BLaER1 treated with 17β-estradiol and CSF1 and Interleukin-3, amounts not matched to agents 10 nM and 100 nM (cell line): ENCODE measurements around the gene BCL2A1.

ENCODE experiments used
- H3K27ac ChIP-seq, 11 experiments: shearing (Covaris generic); formaldehyde crosslinking; 2 replicates each; pipeline ENCODE4 v1.8.1; 2022
- H3K27me3 ChIP-seq, 11 experiments: shearing (Covaris generic); formaldehyde crosslinking; 2 replicates each; pipeline ENCODE4 v1.8.1; 2022
- H3K36me3 ChIP-seq, 11 experiments: shearing (Covaris generic); formaldehyde crosslinking; 2 replicates each; pipeline ENCODE4 v1.8.1; 2022
- H3K4me1 ChIP-seq, 10 experiments: shearing (Covaris generic); formaldehyde crosslinking; 2 replicates each; pipeline ENCODE4 v1.8.1; 2022
- H3K4me2 ChIP-seq, 11 experiments: shearing (Covaris generic); formaldehyde crosslinking; 2 replicates each; pipeline ENCODE4 v1.8.1; 2022
- H3K4me3 ChIP-seq, 10 experiments: shearing (Covaris generic); formaldehyde crosslinking; 2 replicates each; pipeline ENCODE4 v1.8.1; 2022
- H3K9ac ChIP-seq, 11 experiments: shearing (Covaris generic); formaldehyde crosslinking; 2 replicates each; pipeline ENCODE4 v1.8.1; 2022
- H3K9me3 ChIP-seq, 11 experiments: shearing (Covaris generic); formaldehyde crosslinking; replicated peaks in 1 of 11; 2 replicates each; pipeline ENCODE4 v1.8.1; 2022
- H4K20me1 ChIP-seq, 11 experiments: shearing (Covaris generic); formaldehyde crosslinking; 2 replicates each; pipeline ENCODE4 v1.8.1; 2022
- Cebpa-rat ChIP-seq, 11 experiments: shearing (Covaris generic); IDR thresholded peaks; 2 replicates each; pipeline ENCODE4 v1.8.1; 2022

The BCL2A1 gene

GRCh38 chr15:79991826-79992225 is 20.8 kb upstream of the BCL2A1 start:
- no peak for TF ChIP-seq Cebpa-rat (IDR thresholded peaks at IDR 0.05)

GRCh38 chr15:79990997-79991334 is 20.0 kb upstream of the BCL2A1 start:
- Histone ChIP-seq H3K27ac (peak overlapping the region in 1 of 11 experiments; percentile 7; a peak in 1 of 22 replicates), H3K4me2 (peak overlapping the region in 3 of 11 experiments; percentile 48 to 56 (median 51); a peak in 4 of 22 replicates)

More at GRCh38 chr15:79991826-79992225, 20.8 kb upstream of the BCL2A1 start:
- Histone ChIP-seq H3K36me3 (no peaks in the 10 kb centered on the region), H3K4me2 (no peak overlapping the region), H3K27me3 (no peaks in the 10 kb centered on the region; a peak in 1 of 22 replicates), H3K27ac (no peak overlapping the region), H3K9ac (no peak overlapping the region), H3K4me3 (no peak overlapping the region), H4K20me1 (no peaks in the 10 kb centered on the region), H3K4me1 (peaks cover 0 to 35% (median 5%) of the 10 kb centered on the region in 10 experiments; a peak in 10 of 20 replicates), H3K9me3 (no peaks in the 10 kb centered on the region)

DNA sequence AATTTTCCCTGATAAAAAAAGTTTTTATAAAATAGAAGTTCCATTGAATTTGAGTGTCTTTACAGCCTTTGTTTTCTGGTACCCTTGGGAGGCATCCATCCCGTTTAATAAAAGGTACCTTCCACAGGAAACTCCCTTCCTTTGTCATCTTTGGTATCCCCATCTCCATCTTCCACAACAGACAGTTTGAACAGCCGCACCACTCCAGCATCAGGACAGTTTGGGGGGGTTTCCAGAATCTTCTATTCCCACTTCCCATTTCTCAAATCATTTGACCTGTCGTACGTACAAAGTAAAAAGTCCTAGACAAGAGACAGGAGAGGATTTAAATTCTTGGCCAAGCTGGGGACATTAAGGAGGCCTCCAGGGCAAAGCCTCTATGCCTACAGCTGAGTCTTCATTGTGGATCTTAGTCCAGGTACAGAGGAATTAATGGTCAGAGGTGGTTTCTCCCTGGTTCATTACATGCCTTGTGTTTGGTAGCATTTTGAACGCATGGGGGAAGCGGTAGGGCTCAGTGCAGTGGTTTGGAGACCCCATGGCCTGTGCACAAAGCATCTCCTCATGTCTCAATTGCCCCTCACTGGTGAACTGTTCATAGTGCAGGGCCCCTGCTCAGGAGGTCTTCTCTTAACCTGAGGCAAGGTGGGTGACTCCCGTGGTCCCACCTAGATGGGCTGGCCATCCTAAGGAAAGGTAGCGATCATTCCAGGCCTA is 19.4 kb upstream of the BCL2A1 start:
- Histone ChIP-seq H3K36me3 (no peaks in the 10 kb centered on the region), H3K4me3 (no peak overlapping the region), H4K20me1 (no peaks in the 10 kb centered on the region), H3K27me3 (no peaks in the 10 kb centered on the region; a peak in 1 of 22 replicates), H3K9ac (no peak overlapping the region), H3K4me2 (peak overlapping the region in 4 of 11 experiments; percentile 34 to 56 (median 50); a peak in 7 of 22 replicates), H3K9me3 (no peaks in the 10 kb centered on the region), H3K4me1 (peaks cover 0 to 35% (median 5%) of the 10 kb centered on the region in 10 experiments; a peak in 10 of 20 replicates), H3K27ac (peak overlapping the region in 1 of 11 experiments; percentile 10; a peak in 2 of 22 replicates)
- no peak for TF ChIP-seq Cebpa-rat (IDR thresholded peaks at IDR 0.05)

More at GRCh38 chr15:79990997-79991334, 20.0 kb upstream of the BCL2A1 start:
- Histone ChIP-seq H3K36me3 (no peaks in the 10 kb centered on the region), H3K4me1 (peaks cover 0 to 35% (median 5%) of the 10 kb centered on the region in 10 experiments; a peak in 10 of 20 replicates), H3K9me3 (no peaks in the 10 kb centered on the region), H3K9ac (no peak overlapping the region), H4K20me1 (no peaks in the 10 kb centered on the region), H3K4me3 (no peak overlapping the region), H3K27me3 (no peaks in the 10 kb centered on the region; a peak in 1 of 22 replicates)
- no peak for TF ChIP-seq Cebpa-rat (IDR thresholded peaks at IDR 0.05)

DNA sequence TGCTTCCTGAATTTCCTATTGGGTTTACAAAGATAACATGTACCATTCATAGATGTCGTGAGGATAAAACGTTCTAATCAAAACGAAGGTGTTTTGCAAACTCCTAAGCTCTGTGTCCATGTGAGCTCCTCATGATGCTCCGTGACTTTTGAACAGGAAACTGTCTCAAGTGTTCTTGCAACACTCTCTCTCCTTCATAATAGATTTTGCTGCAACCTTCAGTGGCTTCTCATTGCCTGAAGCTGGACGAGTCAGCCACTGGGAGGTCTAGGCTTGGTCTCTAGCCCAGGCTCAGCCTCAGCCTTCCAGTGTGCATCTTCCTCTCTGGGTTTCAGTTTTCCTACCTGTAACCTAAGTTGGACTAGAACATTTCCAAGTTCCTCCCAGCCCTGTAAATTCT is 18.7 kb upstream of the BCL2A1 start:
- Histone ChIP-seq H3K4me3 (no peak overlapping the region), H3K36me3 (no peaks in the 10 kb centered on the region), H3K9ac (no peak overlapping the region), H3K9me3 (no peaks in the 10 kb centered on the region), H3K4me2 (peak overlapping the region in 6 of 11 experiments; percentile 11 to 56 (median 50); a peak in 13 of 22 replicates), H3K27ac (peak overlapping the region in 2 of 11 experiments; percentile 16 to 30; a peak in 3 of 22 replicates), H4K20me1 (no peaks in the 10 kb centered on the region), H3K4me1 (peaks cover 0 to 31% (median 5%) of the 10 kb centered on the region in 10 experiments; a peak in 10 of 20 replicates), H3K27me3 (no peaks in the 10 kb centered on the region; a peak in 1 of 22 replicates)
- peak in 2 of 11 experiments; percentile 13 to 18; a peak in 1 of 22 replicates for TF ChIP-seq Cebpa-rat (IDR thresholded peaks at IDR 0.05)

GRCh38 chr15:79989183-79989582 is 18.2 kb upstream of the BCL2A1 start:
- H3K4me1 ChIP-seq: peaks cover 0 to 26% (median 5%) of the 10 kb centered on the region in 10 experiments; a peak in 10 of 20 replicates
- TF ChIP-seq Cebpa-rat (IDR thresholded peaks at IDR 0.05): no peak
- peak overlapping the region in 6 of 11 experiments; percentile 11 to 56 (median 50); a peak in 13 of 22 replicates for H3K4me2 ChIP-seq
- no peaks in the 10 kb centered on the region; a peak in 1 of 22 replicates for H3K27me3 ChIP-seq
- no peaks in the 10 kb centered on the region for H3K9me3 ChIP-seq
- H3K36me3 ChIP-seq: no peaks in the 10 kb centered on the region
- peak overlapping the region in 2 of 11 experiments; percentile 16 to 30; a peak in 2 of 22 replicates for H3K27ac ChIP-seq
- H4K20me1 ChIP-seq: no peaks in the 10 kb centered on the region
- H3K9ac ChIP-seq: no peak overlapping the region
- H3K4me3 ChIP-seq: no peak overlapping the region

DNA sequence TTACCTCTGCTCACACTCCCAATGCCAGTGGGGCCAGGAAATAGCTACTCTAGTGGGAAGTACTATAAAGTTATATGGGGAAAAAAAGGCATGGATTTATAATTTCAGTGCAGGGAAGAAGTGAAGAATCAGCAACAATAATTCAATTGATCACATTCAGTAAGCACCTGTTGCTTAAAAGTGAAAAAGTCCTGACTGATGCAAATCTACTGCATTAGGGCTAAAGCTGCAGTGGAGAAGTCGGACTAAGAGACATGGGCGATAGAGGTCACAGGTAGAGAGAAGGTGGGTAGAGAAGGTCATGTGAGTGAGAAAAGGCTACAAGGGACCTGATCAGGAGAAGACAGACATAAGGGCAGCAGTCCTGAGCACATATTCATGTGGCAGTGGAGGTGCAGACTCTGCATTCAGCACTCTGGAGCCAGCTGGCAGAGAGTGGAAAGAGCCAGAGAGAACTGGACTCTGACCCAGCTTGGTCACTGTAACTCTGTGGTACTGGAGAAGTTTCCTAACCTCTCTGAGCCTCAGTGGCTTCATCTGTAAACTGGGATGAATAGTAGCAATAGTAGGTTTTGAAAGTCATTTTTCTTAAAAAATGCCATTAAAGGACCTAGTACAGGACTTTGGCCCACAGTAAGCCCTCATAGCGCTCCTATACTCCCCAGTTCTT is 17.6 kb upstream of the BCL2A1 start:
- H3K27ac ChIP-seq: no peak overlapping the region; a peak in 1 of 22 replicates
- peaks cover 0 to 26% (median 5%) of the 10 kb centered on the region in 10 experiments; a peak in 10 of 20 replicates for H3K4me1 ChIP-seq
- no peaks in the 10 kb centered on the region for H3K9me3 ChIP-seq
- TF ChIP-seq Cebpa-rat (IDR thresholded peaks at IDR 0.05): no peak
- H3K4me3 ChIP-seq: no peak overlapping the region
- peak overlapping the region in 4 of 11 experiments; percentile 34 to 56 (median 50); a peak in 5 of 22 replicates for H3K4me2 ChIP-seq
- no peaks in the 10 kb centered on the region for H3K36me3 ChIP-seq
- H3K27me3 ChIP-seq: peaks cover 0 to 4% (median 0%) of the 10 kb centered on the region in 11 experiments; a peak in 1 of 22 replicates
- H4K20me1 ChIP-seq: no peaks in the 10 kb centered on the region
- no peak overlapping the region for H3K9ac ChIP-seq

GRCh38 chr15:79987969-79988368 is 17.0 kb upstream of the BCL2A1 start:
- peaks cover 0 to 31% (median 5%) of the 10 kb centered on the region in 10 experiments; a peak in 11 of 20 replicates for H3K4me1 ChIP-seq
- H3K9ac ChIP-seq: no peak overlapping the region
- H3K4me2 ChIP-seq: no peak overlapping the region
- H3K9me3 ChIP-seq: no peaks in the 10 kb centered on the region
- no peak overlapping the region for H3K4me3 ChIP-seq
- no peaks in the 10 kb centered on the region for H3K36me3 ChIP-seq
- no peak for TF ChIP-seq Cebpa-rat (IDR thresholded peaks at IDR 0.05)
- no peaks in the 10 kb centered on the region for H4K20me1 ChIP-seq
- peaks cover 0 to 6% (median 0%) of the 10 kb centered on the region in 11 experiments; a peak in 1 of 22 replicates for H3K27me3 ChIP-seq
- H3K27ac ChIP-seq: no peak overlapping the region

DNA sequence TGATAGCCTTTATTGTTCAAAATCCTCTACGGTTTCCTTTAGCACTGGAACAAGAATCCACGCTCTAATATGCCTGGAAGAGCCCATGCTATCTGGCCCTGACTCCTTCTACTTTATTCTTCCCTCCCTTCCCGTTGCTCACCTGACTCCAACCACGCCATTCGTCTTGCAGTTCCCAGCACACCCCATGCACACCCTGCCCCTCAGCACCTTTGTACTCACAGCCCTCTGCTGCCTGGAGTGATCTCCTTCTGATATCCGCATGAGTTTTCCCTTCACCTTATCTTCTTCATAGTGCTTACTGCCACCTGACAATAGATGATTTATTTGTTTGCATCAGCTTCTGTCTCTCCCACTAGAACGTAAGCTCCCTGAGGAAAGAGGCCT is 16.6 kb upstream of the BCL2A1 start:
- Histone ChIP-seq H3K27ac (no peak overlapping the region), H4K20me1 (no peaks in the 10 kb centered on the region), H3K9me3 (no peaks in the 10 kb centered on the region), H3K4me1 (peaks cover 1 to 35% (median 10%) of the 10 kb centered on the region in 10 experiments; a peak in 19 of 20 replicates), H3K4me3 (no peak overlapping the region), H3K9ac (no peak overlapping the region), H3K4me2 (no peak overlapping the region), H3K27me3 (peaks cover 0 to 6% (median 0%) of the 10 kb centered on the region in 11 experiments; a peak in 1 of 22 replicates), H3K36me3 (no peaks in the 10 kb centered on the region)
- no peak for TF ChIP-seq Cebpa-rat (IDR thresholded peaks at IDR 0.05)
